CD4-positive, alpha-beta T cell (primary cell): Measurements from ENCODE around the gene ADH5. TPM values are rescaled to one million over a fixed set of nuclear protein-coding genes. Genes with fewer than 3 reads are reported as not detected.
"Not testable (repeated sequence)": the region's sequence is repeated elsewhere in the genome, so short reads cannot be mapped to it uniquely, and the experiment has no call there.

Experiments
- ATAC-seq: fragments of 200-7000 bp; cut with Tn5 transposase; one replicate; pipeline ENCODE4 v1.10.0; 2022; ENCODE audit warnings: mild to moderate bottlenecking; ENCODE audit not compliant: poor library complexity
- CTCF ChIA-PET: fragments of 350-600 bp; sonication (Branson Sonifier 250); formaldehyde crosslinking; loops from one replicate; lab custom pipeline; 2021; ENCODE audit warnings: antibody characterized with exemption, inconsistent platforms; lab: Charles Lee
- POLR2A ChIA-PET: fragments of 350-600 bp; sonication (Branson Sonifier 250); formaldehyde crosslinking; loops from one replicate; lab custom pipeline; 2021; ENCODE audit warnings: antibody characterized with exemption, inconsistent platforms; lab: Charles Lee
- DNase-seq, 14 experiments: peaks; one replicate each; pipeline ENCODE4 v3.0.0-alpha.2; 2013 to 2020; ENCODE audit warnings: mixed read lengths in 2 of 14
- H3K27ac ChIP-seq, 2 donors: one replicate each; pipeline versions ENCODE4 v1.5.1 to v1.7.0; 2013; ENCODE audit warnings: low read length in 2 of 2, low read depth in 1 of 2, mild to moderate bottlenecking in 1 of 2
- H3K27me3 ChIP-seq, 2 experiments: 1 replicate in 1 of 2; 2 replicates in 1 of 2; pipeline versions ENCODE4 v1.6.1 to v1.7.0; 2013; ENCODE audit warnings: low read length in 2 of 2, control low read depth in 1 of 2, mild to moderate bottlenecking in 1 of 2, moderate library complexity in 1 of 2; ENCODE audit not compliant: insufficient read depth in 2 of 2, control insufficient read depth in 1 of 2
- H3K36me3 ChIP-seq: one replicate; pipeline ENCODE4 v1.6.1; 2013; ENCODE audit warnings: low read length, control low read depth; ENCODE audit not compliant: insufficient read depth
- H3K4me1 ChIP-seq: one replicate; pipeline ENCODE4 v1.6.1; 2013; ENCODE audit warnings: low read length, control low read depth; ENCODE audit not compliant: insufficient read depth
- H3K4me3 ChIP-seq: one replicate; pipeline ENCODE4 v1.5.1; 2013; ENCODE audit warnings: mild to moderate bottlenecking, low read length, moderate library complexity
- H3K9me3 ChIP-seq, 2 experiments: 1 replicate in 1 of 2; 2 replicates in 1 of 2; pipeline versions ENCODE4 v1.6.1 to v1.7.0; 2013; ENCODE audit warnings: low read length in 2 of 2, mild to moderate bottlenecking in 2 of 2, control low read depth in 1 of 2, moderate library complexity in 1 of 2; ENCODE audit not compliant: control insufficient read depth in 1 of 2, insufficient read depth in 1 of 2
- H3K27ac Mint-ChIP-seq: one replicate; pipeline ENCODE4 v1.8.0; 2020; ENCODE audit warnings: mixed read lengths
- H3K27me3 Mint-ChIP-seq: one replicate; pipeline ENCODE4 v1.8.0; 2021; ENCODE audit warnings: mixed read lengths
- H3K36me3 Mint-ChIP-seq: one replicate; pipeline ENCODE4 v1.8.0; 2021; ENCODE audit warnings: low read depth, mixed read lengths
- H3K4me1 Mint-ChIP-seq: one replicate; pipeline ENCODE4 v1.8.0; 2021; ENCODE audit warnings: low read depth, mixed read lengths
- H3K4me3 Mint-ChIP-seq: one replicate; pipeline ENCODE4 v1.8.0; 2020; ENCODE audit warnings: mild to moderate bottlenecking, mixed read lengths
- H3K9me3 Mint-ChIP-seq: one replicate; pipeline ENCODE4 v1.8.0; 2020; ENCODE audit warnings: mixed read lengths
- CTCF ChIP-seq: fragments of 200-600 bp; IDR thresholded peaks from one replicate; pipeline ENCODE4 v1.8.0; 2022; ENCODE audit warnings: antibody characterized with exemption, mild to moderate bottlenecking
- intact Hi-C, 2 experiments: fragments of 100-400 bp; cut with DNase I in 1 of 2; cut with micrococcal nuclease in 1 of 2; formaldehyde crosslinking; loops; one replicate each; pipeline versions ENCODE4 v1.15.1 to v1.9.0; 2023 to 2025; cut with DNase I, micrococcal nuclease
- total RNA-seq, 174 experiments: library from RNA in 2 of 174; stranded (reverse) in 2 of 174; gene quantifications; one replicate each; pipeline ENCODE4 v1.2.3 and lab custom pipeline; 2021 to 2026

ADH5 gene
- total RNA-seq, 2 experiments from 2014 or later: 49.1 to 52.0 TPM

- DNase-seq (no peak), ATAC-seq (no peak)
- no peak for TF ChIP-seq CTCF
- Histone ChIP-seq H3K27ac (no peak overlapping the region), H3K36me3 (peaks cover 57% of the 10 kb centered on the region), H3K4me3 (no peak overlapping the region), H3K4me1 (peaks cover 19% of the 10 kb centered on the region), H3K27me3 (no peaks in the 10 kb centered on the region), H3K9me3 (no peaks in the 10 kb centered on the region)
- no peaks in the 10 kb centered on the region for H3K9me3 Mint-ChIP-seq
- ChIA-PET POLR2A (no interaction called here), CTCF (interaction anchor here (2.3 to 2.4 kb wide), 2 partner anchors 28 to 89 kb away, joined by 6 to 7 read pairs; partner anchors contain the start of gene METAP1)
- H3K27ac Mint-ChIP-seq: no peak overlapping the region
- peaks cover 50% of the 10 kb centered on the region for H3K4me1 Mint-ChIP-seq
- intact Hi-C loops: no loop called here
- peaks cover 73% of the 10 kb centered on the region for H3K36me3 Mint-ChIP-seq
- no peak overlapping the region for H3K4me3 Mint-ChIP-seq
- no peaks in the 10 kb centered on the region for H3K27me3 Mint-ChIP-seq
Observed at GRCh38 chr4:99084595-99084994, 4.0 kb downstream of the ADH5 start.

DNA sequence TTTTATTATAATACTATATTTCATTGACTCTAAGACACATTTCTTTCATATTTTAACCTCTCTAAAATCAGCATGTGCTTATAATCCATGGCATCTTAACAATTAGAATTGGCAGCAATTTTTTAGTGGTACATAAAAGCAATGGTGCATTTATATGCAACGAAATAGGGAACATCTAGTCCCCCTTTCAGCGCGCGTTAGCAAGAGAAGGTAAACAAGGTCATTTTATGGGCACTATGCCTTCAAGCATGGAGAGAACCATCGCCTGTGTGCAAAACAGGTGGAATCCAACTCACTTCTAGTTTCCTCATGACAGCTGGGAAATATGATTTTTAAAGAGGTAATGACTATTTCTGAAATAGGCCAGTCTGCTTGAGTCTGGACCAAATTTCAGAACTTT, 6.4 kb downstream of the ADH5 start:
- H3K9me3 Mint-ChIP-seq: no peaks in the 10 kb centered on the region
- H3K27me3 Mint-ChIP-seq: no peaks in the 10 kb centered on the region

GRCh38 chr4:99080869-99081268, 7.7 kb downstream of the ADH5 start:
- H3K9me3 Mint-ChIP-seq, CTCF ChIA-PET, H3K4me1 ChIP-seq, intact Hi-C loops, H3K27me3 ChIP-seq, H3K27me3 Mint-ChIP-seq, POLR2A ChIA-PET, ATAC-seq, DNase-seq, H3K27ac Mint-ChIP-seq, H3K4me3 ChIP-seq, H3K27ac ChIP-seq, H3K4me3 Mint-ChIP-seq, H3K9me3 ChIP-seq: not testable (repeated sequence)
- peaks cover 32% of the 10 kb centered on the region for H3K4me1 Mint-ChIP-seq
- peaks cover 89% of the 10 kb centered on the region for H3K36me3 ChIP-seq
- H3K36me3 Mint-ChIP-seq: peaks cover 95% of the 10 kb centered on the region

More for the DNA sequence above, 6.4 kb downstream of the ADH5 start:
- ChIA-PET CTCF (interaction anchor here (0.6 kb wide), 1 partner anchor 87 kb away, joined by 3 read pairs; the partner anchor contains the start of gene METAP1), POLR2A (no interaction called here)
- Mint-ChIP-seq H3K27ac (no peak overlapping the region), H3K36me3 (peaks cover 88% of the 10 kb centered on the region), H3K4me1 (peaks cover 38% of the 10 kb centered on the region), H3K4me3 (no peak overlapping the region)
- peaks cover 76% of the 10 kb centered on the region for H3K36me3 ChIP-seq
- H3K27me3 ChIP-seq: no peaks in the 10 kb centered on the region
- H3K4me1 ChIP-seq: peaks cover 9% of the 10 kb centered on the region
- no peak for TF ChIP-seq CTCF
- no peak overlapping the region for H3K27ac ChIP-seq
- H3K4me3 ChIP-seq: no peak overlapping the region
- intact Hi-C loops: no loop called here
- ATAC-seq (no peak), DNase-seq (no peak)
- H3K9me3 ChIP-seq: no peaks in the 10 kb centered on the region
